ENCODE results near the gene DLGAP5.

DLGAP5 gene

DNA sequence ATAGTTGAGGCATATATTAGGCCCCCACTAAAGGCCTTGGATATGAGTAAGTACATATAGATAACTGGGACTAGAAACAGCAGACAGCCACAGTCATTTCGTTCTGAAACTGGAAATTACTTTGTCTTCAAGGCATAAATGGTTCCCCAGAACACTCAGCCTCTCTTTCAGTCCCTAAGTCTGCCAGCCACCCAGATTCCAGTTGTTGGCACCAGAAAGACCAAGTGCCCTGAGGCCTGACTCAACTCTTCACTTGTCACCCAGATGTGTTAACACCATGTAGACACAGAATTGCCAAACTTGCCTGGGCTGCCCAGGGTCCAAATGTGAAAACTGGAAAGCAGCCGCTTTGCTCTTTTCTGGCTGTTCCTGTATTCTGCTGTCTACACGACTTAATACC lies 65.4 kb downstream of the DLGAP5 start:
- no peak overlapping the region for H3K4me3 ChIP-seq (ENCODE audit: low read depth, low read length)
- TF ChIP-seq CTCF (IDR thresholded peaks at IDR 0.05; ENCODE audit: borderline replicate concordance, insufficient read depth, low read depth, low read length) = no peak

DNA sequence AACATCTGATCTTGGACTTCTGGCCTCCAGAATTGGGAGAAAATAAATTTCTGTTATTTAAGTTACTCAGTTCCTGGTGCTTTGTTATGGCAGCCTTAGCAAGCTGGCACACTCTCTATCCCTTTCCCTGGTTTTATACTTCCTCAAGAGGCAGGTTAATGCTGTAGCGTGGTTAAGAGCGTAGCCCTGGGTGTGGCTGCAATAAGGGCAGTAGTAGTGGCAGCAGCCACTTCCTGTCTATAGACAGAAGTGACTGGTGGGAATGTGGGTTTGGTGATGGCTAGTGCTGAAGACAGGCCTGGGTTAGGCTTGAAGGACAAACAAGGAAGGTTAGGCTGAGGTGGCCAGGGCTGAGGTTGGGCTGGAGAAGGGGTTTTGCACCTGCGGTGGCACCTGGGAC lies 66.0 kb downstream of the DLGAP5 start:
- TF ChIP-seq CTCF (IDR thresholded peaks at IDR 0.05; ENCODE audit: borderline replicate concordance, insufficient read depth, low read depth, low read length) = no peak
- no peak overlapping the region for H3K4me3 ChIP-seq (ENCODE audit: low read depth, low read length)

DNA sequence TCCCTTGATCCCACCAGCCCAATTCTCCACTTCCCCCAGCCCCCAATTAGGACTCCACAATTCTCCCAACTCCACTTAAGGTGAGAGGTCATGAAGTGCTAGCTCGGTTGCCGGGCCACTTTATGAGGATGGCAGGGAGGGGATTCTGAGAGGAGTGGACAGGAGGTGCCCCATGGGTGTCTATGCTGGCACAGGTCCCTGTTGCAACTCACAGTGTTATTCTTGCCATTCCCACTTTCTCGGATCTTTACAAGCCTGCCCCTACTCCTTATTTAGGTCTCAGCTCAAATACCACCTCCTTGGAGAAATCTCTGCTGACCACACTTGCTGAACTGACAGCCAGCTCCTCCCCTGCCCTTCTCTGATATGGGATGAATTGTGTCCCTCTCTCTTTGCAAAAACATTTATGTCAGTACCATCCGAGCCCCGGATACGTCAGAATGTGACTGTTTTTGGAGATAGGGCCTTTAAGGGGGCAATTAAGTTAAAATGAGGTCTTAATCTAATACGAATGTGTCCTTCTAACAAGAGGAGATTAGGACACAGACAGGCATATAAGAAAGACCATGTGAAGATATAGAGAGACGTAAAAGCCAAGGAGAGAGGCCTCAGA lies 66.5 kb downstream of the DLGAP5 start:
- no peak for TF ChIP-seq CTCF (IDR thresholded peaks at IDR 0.05; ENCODE audit: borderline replicate concordance, insufficient read depth, low read depth, low read length)
- H3K4me3 ChIP-seq (ENCODE audit: low read depth, low read length) = no peak overlapping the region

GRCh38 chr14:55123852-55124639 lies 67.3 kb downstream of the DLGAP5 start:
- H3K4me3 ChIP-seq (ENCODE audit: low read depth, low read length) = no peak overlapping the region
- TF ChIP-seq CTCF (IDR thresholded peaks at IDR 0.05; ENCODE audit: borderline replicate concordance, insufficient read depth, low read depth, low read length) = no peak

- no peak for TF ChIP-seq CTCF (IDR thresholded peaks at IDR 0.05; ENCODE audit: borderline replicate concordance, insufficient read depth, low read depth, low read length)
- H3K4me3 ChIP-seq (ENCODE audit: low read depth, low read length) = no peak overlapping the region
Measured at GRCh38 chr14:55123101-55123500, 68.3 kb downstream of the DLGAP5 start.

DNA sequence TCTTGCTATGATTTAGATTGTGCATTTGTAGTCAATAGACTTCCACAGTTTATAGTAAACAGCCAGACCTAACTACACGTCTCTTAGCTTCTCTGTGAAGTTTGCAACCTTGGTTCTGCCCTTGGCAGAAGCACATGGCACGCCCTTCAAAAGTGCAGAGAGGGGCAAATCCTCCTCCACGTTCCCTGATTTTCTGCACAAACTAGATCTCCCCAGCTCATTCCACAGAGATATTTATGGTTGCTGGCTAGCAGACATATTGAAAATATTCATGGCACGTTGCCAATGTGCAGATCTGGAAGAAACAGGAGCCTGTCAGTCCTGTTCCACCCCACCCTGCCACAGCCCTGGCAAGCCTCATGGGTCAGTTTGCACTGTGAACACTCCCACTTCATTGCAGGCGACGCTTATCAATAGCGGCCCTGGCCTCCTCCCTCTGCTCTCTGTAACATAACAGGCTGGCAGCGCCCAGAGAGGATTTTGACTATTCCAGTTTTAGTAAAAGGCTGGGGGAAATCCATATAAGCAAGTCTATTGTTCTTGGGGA lies 68.9 kb downstream of the DLGAP5 start:
- H3K4me3 ChIP-seq (ENCODE audit: low read depth, low read length) = no peak overlapping the region
- TF ChIP-seq CTCF (IDR thresholded peaks at IDR 0.05; ENCODE audit: borderline replicate concordance, insufficient read depth, low read depth, low read length) = no peak
